Measurements from ENCODE around the gene INTS11.

Gene INTS11

DNA sequence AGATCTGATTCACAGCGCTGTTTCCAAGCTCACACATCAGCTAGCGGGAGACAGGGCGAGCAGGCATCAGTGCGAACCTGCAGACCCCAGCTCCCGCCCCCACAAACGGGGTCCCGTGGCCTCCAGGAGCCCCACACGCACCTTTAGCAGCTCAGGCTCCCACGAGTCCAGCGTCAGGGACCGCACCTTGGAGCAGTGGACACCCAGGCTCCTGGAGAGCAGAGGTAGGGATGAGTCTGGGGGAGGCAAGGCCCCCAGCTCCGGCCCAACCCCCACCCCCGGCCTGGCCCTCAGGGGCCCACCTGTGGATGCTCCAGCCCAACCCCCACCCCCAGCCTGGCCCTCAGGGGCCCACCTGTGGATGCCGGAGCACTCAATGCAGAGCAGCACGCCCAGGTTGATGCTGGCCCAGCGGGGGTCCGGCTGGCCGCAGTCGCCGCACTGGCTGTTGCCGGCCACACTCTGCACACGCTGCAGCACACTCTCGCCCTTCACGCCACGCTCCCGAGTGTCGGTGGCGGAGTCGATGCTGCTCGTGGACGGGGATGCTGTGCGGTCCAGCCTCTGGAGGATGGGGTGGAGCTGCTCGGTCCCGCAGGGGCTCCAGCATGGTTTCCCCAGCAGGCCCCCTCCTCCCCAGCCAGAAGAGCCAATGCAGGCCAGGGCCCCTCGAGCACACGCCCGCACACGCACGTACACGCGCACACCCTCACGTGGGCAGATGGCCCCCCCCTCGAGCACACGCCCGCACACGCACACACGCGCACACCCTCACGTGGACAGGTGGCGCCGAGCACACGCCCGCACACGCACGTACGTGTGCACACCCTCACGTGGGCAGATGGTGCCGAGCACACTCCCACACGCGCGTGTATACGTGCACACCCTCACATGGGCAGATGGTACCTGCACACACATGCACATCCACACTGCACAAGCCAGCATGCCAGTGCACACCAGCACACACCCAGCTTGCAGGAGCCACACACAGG lies 28.1 kb downstream of the INTS11 start:
- DNase-seq, result no peak

GRCh38 chr1:1295154-1295923 lies 29.1 kb downstream of the INTS11 start:
- DNase-seq, result no peak

GRCh38 chr1:1294250-1294890 lies 30.1 kb downstream of the INTS11 start:
- DNase-seq, result no peak

DNA sequence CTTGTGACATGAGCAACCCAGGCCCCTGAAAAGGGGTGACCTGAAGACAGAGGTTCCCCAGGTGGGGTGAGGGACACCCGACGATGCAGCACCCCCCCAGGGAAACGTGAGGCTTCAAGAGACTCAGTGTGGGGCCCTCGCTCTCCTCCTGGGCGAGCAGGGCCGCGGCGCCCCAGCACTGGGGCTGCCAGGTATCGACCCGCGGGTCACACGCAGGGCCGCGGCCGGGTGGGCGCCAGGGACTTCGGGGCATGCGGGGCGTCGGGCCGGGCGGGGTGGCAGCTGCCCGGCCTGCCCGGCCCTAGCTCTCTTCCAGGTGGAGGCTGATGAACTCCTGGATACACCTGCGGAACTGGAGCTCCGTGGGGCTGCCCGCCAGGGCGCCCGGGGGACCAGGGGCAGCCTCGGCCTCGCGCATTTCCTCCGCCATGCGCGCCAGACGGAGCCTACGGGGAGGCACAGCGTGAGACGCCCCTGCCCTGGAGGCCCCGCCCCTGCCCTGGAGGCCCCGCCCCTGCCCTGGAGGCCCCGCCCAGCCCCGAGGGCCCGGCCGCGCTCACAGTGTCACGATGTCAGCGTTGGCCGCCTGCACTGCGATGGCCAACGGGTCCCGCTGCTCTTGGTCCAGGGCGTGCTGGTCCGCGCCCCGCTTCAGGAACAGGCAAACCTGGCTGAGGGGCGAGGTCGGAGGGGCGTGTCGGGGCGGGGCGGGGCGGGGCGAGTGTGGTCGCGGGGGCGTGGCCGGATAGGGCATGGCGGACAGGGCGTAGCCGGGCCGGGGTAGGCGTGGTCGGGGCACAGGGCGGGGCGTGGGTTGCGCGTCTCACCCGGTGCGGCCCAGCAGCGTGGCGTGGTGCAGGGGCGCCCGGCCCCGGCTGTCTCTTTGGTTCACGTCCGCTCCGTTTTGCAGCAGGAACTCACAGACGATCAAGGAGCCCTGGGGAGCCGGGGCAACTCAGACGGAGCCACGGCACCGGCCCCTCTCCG lies 30.9 kb downstream of the INTS11 start:
- no peak for DNase-seq

DNA sequence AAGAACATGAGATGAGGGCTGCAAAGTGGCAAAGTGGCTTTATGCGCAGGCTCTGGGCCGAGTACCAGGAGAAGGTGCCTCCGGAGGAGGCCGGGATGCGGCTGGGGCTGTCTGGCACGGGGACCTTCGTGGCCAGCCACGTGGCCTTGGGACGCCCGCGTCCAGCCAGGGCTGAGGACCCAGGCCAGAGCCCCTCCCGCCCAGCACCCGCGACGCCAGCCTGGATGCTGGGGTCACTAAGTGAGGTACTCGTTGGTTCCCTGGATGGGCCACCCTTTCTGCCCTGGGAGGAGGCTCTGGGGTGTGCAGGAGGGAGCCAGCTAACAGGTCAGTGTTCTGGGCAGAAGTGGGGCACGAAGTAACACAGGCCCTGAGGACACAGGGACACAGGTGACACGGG lies 31.6 kb downstream of the INTS11 start:
- DNase-seq, result no peak

- no peak for DNase-seq
These were observed 32.0 kb downstream of the INTS11 start for GRCh38 chr1:1292442-1292779.

DNA sequence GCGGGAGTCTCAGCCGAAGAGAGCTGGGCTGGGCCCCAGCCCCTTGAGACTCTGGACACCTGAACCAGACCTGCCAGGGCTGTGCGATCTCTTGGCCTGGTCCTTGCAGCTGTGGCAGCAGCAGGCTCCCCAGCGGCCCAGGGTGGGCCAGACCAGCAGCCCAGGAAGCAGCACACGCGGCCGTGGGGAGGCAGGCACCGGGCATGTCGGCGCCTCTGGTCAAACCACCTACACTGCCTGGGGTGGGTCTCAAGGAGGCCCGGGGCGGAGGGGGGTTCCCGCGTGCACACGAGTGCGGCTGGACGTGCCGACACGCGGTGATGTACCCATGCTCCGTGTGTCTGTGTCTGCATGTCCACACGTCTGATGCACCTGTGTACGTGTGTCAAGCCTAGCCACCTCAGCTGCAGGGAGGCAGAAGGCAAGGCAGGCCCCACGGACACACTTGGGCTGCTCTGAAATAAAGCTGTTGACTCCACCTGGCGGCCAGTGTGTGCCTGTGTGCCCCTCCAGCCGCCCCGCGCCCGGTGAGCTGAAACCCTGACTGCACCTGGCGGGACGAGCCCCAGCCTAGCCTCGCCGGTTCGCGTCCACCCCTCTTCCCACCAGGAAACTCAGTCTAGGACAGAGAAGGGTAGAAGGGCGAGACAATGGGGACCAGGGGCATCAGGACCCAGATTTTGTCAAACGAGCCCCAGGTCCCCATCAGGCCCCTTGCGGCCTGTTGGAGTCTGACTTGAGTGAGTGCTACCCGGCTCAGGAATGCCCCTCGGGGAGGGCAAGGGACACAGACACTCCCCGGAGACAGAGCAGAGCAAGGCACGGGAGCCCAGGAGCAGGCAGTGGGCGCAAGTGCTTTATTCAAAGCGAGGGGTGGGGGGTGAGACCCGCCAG lies 32.7 kb downstream of the INTS11 start:
- DNase-seq, result peak; percentile 74

DNA sequence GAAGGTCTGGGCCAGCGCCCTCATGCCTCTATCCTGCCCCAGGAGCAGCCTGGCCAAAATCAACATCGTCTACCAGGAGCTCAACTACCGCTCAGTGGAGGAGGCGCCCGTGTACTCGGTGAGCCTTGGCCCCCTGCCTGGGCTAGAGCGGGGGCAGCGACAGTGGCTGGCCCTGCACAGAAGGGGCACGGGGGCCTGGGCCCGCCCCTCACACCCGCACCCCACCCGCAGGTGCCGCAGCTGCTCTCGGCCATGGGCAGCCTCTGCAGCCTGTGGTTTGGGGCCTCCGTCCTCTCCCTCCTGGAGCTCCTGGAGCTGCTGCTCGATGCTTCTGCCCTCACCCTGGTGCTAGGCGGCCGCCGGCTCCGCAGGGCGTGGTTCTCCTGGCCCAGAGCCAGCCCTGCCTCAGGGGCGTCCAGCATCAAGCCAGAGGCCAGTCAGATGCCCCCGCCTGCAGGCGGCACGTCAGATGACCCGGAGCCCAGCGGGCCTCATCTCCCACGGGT lies 33.4 kb downstream of the INTS11 start:
- no peak for DNase-seq

DNA sequence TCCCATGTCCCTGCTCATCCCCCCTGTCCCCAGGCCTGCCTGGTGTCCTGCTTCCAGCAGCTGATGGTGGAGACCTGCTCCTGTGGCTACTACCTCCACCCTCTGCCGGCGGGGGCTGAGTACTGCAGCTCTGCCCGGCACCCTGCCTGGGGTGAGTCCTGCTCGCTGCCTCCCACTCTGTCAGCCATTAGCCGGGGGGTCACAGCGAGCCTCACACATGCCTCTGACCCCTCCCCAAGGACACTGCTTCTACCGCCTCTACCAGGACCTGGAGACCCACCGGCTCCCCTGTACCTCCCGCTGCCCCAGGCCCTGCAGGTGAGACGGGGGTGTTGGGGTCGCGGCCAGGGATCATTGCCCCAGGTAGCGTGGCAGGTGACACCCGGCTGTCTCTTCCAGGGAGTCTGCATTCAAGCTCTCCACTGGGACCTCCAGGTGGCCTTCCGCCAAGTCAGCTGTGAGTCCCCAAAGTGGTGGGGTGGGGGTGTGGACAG lies 34.2 kb downstream of the INTS11 start:
- DNase-seq, result peak; percentile 76

DNA sequence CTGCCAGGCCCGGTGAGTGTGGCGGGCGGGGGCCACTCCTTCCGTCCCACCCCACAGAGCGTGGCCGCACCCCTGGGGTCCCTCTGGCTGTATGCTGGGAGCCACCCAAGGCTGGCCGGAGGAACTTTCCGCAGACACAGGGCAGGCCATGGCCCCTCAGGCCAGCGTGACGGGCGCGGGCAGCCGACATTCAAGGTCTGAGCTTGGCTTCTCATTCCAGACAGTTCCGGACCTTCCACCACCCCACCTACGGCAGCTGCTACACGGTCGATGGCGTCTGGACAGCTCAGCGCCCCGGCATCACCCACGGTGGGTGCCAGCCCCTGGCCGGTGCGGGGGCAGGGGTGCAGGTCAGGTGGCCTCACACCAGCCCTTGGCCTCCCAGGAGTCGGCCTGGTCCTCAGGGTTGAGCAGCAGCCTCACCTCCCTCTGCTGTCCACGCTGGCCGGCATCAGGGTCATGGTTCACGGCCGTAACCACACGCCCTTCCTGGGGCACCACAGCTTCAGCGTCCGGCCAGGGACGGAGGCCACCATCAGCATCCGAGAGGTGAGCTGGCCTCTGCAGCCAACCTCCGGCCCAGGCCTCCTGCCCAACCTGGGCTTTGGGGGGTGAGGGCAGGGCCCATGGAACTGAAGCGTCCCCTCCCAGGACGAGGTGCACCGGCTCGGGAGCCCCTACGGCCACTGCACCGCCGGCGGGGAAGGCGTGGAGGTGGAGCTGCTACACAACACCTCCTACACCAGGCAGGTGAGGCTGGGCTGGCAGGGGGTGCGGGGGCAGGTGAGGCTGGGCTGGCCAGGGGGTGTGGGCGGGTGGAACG lies 37.0 kb downstream of the INTS11 start:
- no peak for DNase-seq

DNA sequence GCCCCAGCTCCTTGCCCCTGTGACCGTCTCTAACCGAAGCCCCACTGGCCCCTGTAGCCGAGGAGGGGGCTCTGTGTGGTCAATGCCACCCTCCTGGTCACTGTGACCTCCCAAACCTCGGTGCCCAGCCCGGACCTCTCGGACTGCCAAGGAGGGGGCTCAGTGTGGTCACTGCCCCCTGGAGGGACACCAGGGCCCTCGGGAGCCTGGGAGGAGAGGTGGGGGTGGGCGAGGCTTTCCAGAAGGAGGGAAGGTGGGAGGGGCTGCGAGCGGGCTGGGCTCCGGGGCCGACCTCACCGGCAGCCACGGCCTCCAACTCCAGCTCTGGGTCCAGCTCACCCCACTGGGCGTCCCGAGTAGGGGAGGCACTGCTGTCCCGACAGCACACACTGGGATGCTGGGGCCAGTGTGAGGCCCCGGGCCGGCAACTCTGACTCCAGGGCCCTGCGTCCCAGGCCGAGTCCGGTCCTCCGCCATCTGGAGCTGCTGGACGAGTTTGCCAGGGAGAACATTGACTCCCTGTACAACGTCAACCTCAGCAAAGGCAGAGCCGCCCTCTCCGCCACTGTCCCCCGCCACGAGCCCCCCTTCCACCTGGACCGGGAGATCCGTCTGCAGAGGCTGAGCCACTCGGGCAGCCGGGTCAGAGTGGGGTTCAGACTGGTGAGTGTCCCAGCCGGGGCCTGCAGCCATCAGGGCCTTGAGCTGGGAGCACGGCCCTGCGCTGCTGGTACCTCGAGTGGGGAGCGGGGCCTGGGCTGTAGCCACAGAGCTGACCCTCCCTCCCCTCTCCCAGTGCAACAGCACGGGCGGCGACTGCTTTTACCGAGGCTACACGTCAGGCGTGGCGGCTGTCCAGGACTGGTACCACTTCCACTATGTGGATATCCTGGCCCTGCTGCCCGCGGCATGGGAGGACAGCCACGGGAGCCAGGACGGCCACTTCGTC lies 37.9 kb downstream of the INTS11 start:
- DNase-seq, result no peak

GRCh38 chr1:1285611-1286311 lies 38.7 kb downstream of the INTS11 start:
- no peak for DNase-seq

DNA sequence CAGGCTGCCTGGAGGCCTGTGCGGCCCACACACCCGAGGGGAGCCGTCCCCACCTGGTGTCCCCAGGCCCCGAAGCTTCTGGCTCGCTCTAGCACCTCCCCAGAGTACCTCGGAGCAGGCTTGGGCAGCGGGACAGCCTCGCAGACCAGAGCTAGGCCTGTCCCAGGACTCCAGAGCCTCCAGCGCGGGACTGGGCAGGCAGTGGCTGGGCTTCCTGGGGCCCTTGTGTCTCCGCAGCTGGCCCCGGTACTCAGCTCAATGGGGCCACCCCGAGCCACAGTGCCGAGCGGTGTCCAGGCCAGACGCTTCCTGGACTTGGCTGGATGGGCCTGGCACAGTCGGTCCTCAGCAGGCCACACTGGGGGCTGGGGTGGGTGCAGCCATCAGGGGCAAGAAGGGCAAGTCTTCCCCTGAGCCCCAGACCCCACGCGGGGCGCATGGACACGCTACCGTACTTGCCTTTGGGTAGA lies 39.3 kb downstream of the INTS11 start:
- no peak for DNase-seq

- DNase-seq, result no peak
These were observed 40.0 kb downstream of the INTS11 start for GRCh38 chr1:1284221-1285101.

DNA sequence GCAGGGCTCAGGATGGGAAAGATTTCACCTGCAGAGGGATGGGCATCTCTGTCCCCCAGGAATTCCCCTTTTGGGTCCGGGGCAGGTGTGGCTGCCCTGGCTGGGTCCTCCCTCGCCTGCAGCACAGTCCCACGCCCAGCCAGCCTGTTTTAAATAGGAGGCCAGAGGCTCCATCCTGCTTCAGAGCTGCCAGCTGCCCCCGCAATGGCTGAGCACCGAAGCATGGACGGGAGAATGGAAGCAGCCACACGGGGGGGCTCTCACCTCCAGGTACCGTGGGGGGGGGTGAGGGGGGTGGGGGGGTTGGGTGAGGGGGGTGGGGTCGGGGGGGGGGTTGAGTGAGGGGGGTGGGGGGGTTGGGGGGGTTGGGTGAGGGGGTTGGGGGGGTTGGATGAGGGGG lies 40.6 kb downstream of the INTS11 start:
- DNase-seq, result no peak

DNA sequence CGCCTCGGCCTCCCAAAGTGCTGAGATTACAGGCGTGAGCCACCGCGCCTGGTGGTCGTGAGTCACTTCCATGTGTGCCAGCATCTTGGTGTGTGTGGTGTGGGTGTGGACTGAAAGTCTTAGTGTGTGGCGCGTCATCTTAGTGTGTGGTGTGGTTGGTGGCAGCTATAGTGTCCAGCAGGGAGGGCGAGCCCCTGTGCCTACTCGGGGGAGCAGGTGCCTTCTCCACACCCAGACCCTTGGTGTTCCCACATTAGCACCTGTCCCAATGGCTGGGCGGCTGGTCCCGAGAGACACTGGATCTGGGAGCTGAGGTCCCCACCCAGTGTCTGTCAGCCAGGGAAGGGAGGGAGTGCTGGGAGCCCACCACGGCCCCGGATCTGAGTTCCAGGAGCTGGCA lies 41.5 kb downstream of the INTS11 start:
- no peak for DNase-seq
